Measurements from ENCODE around the gene PDCD11.

The PDCD11 gene

GRCh38 chr10:103428989-103429643 lies 32.7 kb downstream of the PDCD11 start:
- no peaks in the 10 kb centered on the region for H3K79me2 ChIP-seq (ENCODE audit: insufficient read depth, low read length)
- no peak overlapping the region for H3K9ac ChIP-seq (ENCODE audit: low read length)
- H3K27me3 ChIP-seq (ENCODE audit: insufficient read depth, low read length) = no peaks in the 10 kb centered on the region
- H4K20me1 ChIP-seq (ENCODE audit: insufficient read depth, low read length) = no peaks in the 10 kb centered on the region
- H3K4me1 ChIP-seq (ENCODE audit: insufficient read depth, low read length, severe bottlenecking) = no peaks in the 10 kb centered on the region
- H2AFZ ChIP-seq (ENCODE audit: low read length) = no peak overlapping the region
- no peak overlapping the region for H3K27ac ChIP-seq (ENCODE audit: low read depth, low read length, poor library complexity, severe bottlenecking)
- TF ChIP-seq CTCF (IDR thresholded peaks at IDR 0.05; ENCODE audit: low read length) = no peak
- no peak for TF ChIP-seq EZH2 (IDR thresholded peaks at IDR 0.05; ENCODE audit: borderline replicate concordance, low read length)
- no peaks in the 10 kb centered on the region for H3K9me3 ChIP-seq (ENCODE audit: low read length)
- H3K4me2 ChIP-seq (ENCODE audit: low read length) = no peak overlapping the region
- no peak overlapping the region for H3K4me3 ChIP-seq (ENCODE audit: low read depth, low read length, poor library complexity, severe bottlenecking)
- peaks cover 95% of the 10 kb centered on the region for H3K36me3 ChIP-seq (ENCODE audit: insufficient read depth, low read length)
- H3F3A ChIP-seq (ENCODE audit: insufficient read depth, low read length) = no peaks in the 10 kb centered on the region
- H3K9me2 ChIP-seq (ENCODE audit: low read depth, low read length) = no peaks in the 10 kb centered on the region

- H3K9ac ChIP-seq (ENCODE audit: low read length) = no peak overlapping the region
- no peaks in the 10 kb centered on the region for H3K9me2 ChIP-seq (ENCODE audit: low read depth, low read length)
- no peak overlapping the region for H3K27ac ChIP-seq (ENCODE audit: low read depth, low read length, poor library complexity, severe bottlenecking)
- H3K36me3 ChIP-seq (ENCODE audit: insufficient read depth, low read length) = peaks cover 95% of the 10 kb centered on the region
- H2AFZ ChIP-seq (ENCODE audit: low read length) = no peak overlapping the region
- H3K9me3 ChIP-seq (ENCODE audit: low read length) = no peaks in the 10 kb centered on the region
- TF ChIP-seq CTCF (IDR thresholded peaks at IDR 0.05; ENCODE audit: low read length) (no peak), EZH2 (IDR thresholded peaks at IDR 0.05; ENCODE audit: borderline replicate concordance, low read length) (no peak)
- no peaks in the 10 kb centered on the region for H4K20me1 ChIP-seq (ENCODE audit: insufficient read depth, low read length)
- no peaks in the 10 kb centered on the region for H3K79me2 ChIP-seq (ENCODE audit: insufficient read depth, low read length)
- no peaks in the 10 kb centered on the region for H3F3A ChIP-seq (ENCODE audit: insufficient read depth, low read length)
- H3K4me2 ChIP-seq (ENCODE audit: low read length) = no peak overlapping the region
- no peak overlapping the region for H3K4me3 ChIP-seq (ENCODE audit: low read depth, low read length, poor library complexity, severe bottlenecking)
- no peaks in the 10 kb centered on the region for H3K27me3 ChIP-seq (ENCODE audit: insufficient read depth, low read length)
- no peaks in the 10 kb centered on the region for H3K4me1 ChIP-seq (ENCODE audit: insufficient read depth, low read length, severe bottlenecking)
These were observed 33.2 kb downstream of the PDCD11 start for GRCh38 chr10:103429647-103430046.

GRCh38 chr10:103431902-103432301 lies 35.5 kb downstream of the PDCD11 start:
- TF ChIP-seq CTCF (IDR thresholded peaks at IDR 0.05; ENCODE audit: low read length) (no peak), EZH2 (IDR thresholded peaks at IDR 0.05; ENCODE audit: borderline replicate concordance, low read length) (no peak)
- Histone ChIP-seq H4K20me1 (ENCODE audit: insufficient read depth, low read length) (no peaks in the 10 kb centered on the region), H3K27ac (ENCODE audit: low read depth, low read length, poor library complexity, severe bottlenecking) (no peak overlapping the region), H3K36me3 (ENCODE audit: insufficient read depth, low read length) (peaks cover 94% of the 10 kb centered on the region), H3K4me3 (ENCODE audit: low read depth, low read length, poor library complexity, severe bottlenecking) (no peak overlapping the region), H3K4me1 (ENCODE audit: insufficient read depth, low read length, severe bottlenecking) (no peaks in the 10 kb centered on the region), H3F3A (ENCODE audit: insufficient read depth, low read length) (no peaks in the 10 kb centered on the region), H3K9ac (ENCODE audit: low read length) (no peak overlapping the region), H3K79me2 (ENCODE audit: insufficient read depth, low read length) (no peaks in the 10 kb centered on the region), H3K27me3 (ENCODE audit: insufficient read depth, low read length) (no peaks in the 10 kb centered on the region), H3K9me2 (ENCODE audit: low read depth, low read length) (no peaks in the 10 kb centered on the region), H2AFZ (ENCODE audit: low read length) (no peak overlapping the region), H3K4me2 (ENCODE audit: low read length) (no peak overlapping the region), H3K9me3 (ENCODE audit: low read length) (no peaks in the 10 kb centered on the region)
